BE2C (cell line): Measurements from ENCODE around the gene VPS35L.

ENCODE experiments used
- DNase-seq: peaks from one replicate; pipeline ENCODE4 v3.0.0-alpha.2; 2020
- H3K27me3 ChIP-seq: fragments of 250-450 bp; sonication (Bioruptor Pico); 2 replicates; pipeline ENCODE4 v1.5.1; 2020; ENCODE audit warnings: mild to moderate bottlenecking
- H3K36me3 ChIP-seq: fragments of 250-450 bp; sonication (Bioruptor Pico); 2 replicates; pipeline ENCODE4 v1.5.1; 2020; ENCODE audit warnings: mild to moderate bottlenecking
- H3K4me1 ChIP-seq: fragments of 250-450 bp; sonication (Bioruptor Pico); 2 replicates; pipeline ENCODE4 v1.5.1; 2020
- H3K4me3 ChIP-seq: 2 replicates; pipeline ENCODE4 v1.5.1; 2011; ENCODE audit warnings: low read depth, low read length
- H3K9me3 ChIP-seq: fragments of 250-450 bp; sonication (Bioruptor Pico); 2 replicates; pipeline ENCODE4 v1.5.1; 2020
- TF ChIP-seq, protein P1 (sequence below): IDR thresholded peaks from 2 replicates; pipeline ENCODE4 v1.5.1; 2012; ENCODE audit warnings: mild to moderate bottlenecking, low read depth, low read length

Gene VPS35L

DNA sequence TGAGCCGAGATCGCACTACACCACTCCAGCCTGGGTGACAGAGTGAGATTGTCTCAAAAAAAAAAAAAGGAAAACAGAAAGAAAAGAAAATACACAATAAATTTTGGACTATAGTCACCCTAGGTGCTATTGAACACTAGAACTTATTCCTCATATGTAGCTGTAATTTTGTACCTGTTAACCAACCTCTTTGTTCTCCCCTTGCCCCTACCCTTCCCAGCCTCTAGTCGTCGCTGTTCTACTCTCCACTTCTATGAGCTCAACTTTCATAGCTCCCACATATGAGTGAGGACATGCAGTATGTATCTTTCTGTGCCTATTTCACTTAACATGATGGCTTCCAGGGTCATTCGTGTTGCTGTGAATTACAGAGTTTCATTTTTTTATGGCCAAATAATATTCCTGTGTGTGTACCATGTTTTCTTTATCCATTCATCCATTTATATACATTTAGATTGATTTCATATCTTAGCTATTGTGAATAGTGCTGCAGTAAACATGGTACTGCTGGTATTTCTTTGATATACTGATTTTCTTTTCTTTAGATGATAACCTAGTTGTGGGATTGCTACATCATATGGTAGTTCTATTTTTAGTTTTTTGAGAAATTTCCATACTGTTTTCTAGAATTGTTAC lies 28.3 kb downstream of the VPS35L start:
- H3K4me1 ChIP-seq: no peaks in the 10 kb centered on the region

DNA sequence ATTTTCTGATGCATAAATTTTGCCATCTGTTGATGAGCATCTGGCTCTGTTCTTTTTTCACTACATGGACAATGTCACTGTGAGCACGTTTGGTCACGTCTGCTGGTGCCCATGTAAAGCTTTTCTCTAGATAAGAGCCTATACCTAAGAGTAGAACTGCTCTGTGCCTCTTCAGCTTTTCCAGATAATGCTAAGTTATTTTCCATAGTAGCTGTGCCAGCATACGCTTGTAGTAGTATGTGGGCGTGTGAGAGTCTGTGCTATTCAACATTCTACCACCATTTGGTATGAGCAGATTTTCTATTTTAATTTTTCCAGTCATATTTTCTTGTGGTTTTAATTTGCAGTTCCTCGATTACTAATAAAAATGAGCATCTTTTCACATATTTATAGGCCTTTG lies 33.2 kb downstream of the VPS35L start:
- no peak overlapping the region for H3K4me3 ChIP-seq
- H3K36me3 ChIP-seq: peaks cover 4% of the 10 kb centered on the region
- no peaks in the 10 kb centered on the region for H3K27me3 ChIP-seq
- TF ChIP-seq, protein P1, sequence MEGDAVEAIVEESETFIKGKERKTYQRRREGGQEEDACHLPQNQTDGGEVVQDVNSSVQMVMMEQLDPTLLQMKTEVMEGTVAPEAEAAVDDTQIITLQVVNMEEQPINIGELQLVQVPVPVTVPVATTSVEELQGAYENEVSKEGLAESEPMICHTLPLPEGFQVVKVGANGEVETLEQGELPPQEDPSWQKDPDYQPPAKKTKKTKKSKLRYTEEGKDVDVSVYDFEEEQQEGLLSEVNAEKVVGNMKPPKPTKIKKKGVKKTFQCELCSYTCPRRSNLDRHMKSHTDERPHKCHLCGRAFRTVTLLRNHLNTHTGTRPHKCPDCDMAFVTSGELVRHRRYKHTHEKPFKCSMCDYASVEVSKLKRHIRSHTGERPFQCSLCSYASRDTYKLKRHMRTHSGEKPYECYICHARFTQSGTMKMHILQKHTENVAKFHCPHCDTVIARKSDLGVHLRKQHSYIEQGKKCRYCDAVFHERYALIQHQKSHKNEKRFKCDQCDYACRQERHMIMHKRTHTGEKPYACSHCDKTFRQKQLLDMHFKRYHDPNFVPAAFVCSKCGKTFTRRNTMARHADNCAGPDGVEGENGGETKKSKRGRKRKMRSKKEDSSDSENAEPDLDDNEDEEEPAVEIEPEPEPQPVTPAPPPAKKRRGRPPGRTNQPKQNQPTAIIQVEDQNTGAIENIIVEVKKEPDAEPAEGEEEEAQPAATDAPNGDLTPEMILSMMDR: no peak
- no peaks in the 10 kb centered on the region for H3K9me3 ChIP-seq
- no peak for DNase-seq
- H3K4me1 ChIP-seq: no peaks in the 10 kb centered on the region

More for the DNA sequence above, 28.3 kb downstream of the VPS35L start:
- no peak overlapping the region for H3K4me3 ChIP-seq
- peaks cover 22% of the 10 kb centered on the region for H3K36me3 ChIP-seq
- no peaks in the 10 kb centered on the region for H3K27me3 ChIP-seq
- no peaks in the 10 kb centered on the region for H3K9me3 ChIP-seq
- peak; percentile 39 for DNase-seq
- TF ChIP-seq, protein P1: peak; percentile 99

DNA sequence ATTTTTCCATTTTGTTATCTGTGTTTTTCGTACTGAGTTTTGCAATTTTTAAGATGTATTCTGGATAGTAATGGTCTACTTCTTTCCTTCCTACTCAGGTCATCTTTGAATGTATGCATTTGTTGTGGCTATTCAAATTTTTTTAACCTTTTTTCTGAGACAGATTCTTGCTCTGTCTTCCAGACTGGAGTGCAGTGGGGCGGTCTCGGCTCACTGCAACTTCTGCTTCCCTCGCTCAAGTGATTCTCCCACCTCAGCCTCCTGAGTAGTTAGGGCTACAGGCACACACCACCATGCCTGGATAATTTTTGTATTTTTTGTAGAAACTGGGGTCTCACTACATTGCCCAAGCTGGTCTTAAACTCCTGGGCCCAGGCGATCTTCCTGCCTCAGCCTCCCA lies 33.6 kb downstream of the VPS35L start:
- H3K9me3 ChIP-seq: no peaks in the 10 kb centered on the region
- H3K36me3 ChIP-seq: no peaks in the 10 kb centered on the region; the same call in 1 of the 2 replicates

DNA sequence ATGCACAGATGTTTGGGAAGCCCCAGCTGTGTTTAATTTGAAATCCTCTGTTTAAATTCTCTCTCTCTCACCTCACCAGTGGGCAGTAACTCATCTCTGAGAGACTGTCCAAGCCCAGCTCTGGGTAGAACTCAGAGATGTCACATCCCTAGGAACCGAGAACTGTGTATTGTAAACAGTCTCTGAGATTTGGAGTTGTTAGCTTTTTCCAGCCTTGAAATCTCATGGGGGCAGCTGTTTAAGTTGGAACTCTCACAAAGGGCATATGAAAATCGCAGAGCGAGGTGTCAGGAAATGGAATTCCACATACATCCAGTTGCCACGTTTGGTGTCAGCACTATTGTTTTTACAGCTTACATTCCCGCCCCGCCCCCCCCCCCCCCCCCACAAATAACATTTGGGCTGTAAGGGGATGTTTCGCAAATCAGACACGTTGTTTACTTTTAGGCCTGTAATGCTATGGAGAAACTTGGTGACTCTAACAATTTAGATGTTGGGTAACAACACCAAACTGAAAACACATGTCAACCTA lies 34.3 kb downstream of the VPS35L start:
- Histone ChIP-seq H3K27me3 (no peaks in the 10 kb centered on the region), H3K36me3 (no peaks in the 10 kb centered on the region; the same call in 1 of the 2 replicates), H3K4me1 (no peaks in the 10 kb centered on the region), H3K4me3 (no peak overlapping the region), H3K9me3 (no peaks in the 10 kb centered on the region)
- TF ChIP-seq, protein P1: no peak
- no peak for DNase-seq

More for the DNA sequence above, 33.6 kb downstream of the VPS35L start:
- Histone ChIP-seq H3K27me3 (no peaks in the 10 kb centered on the region), H3K4me3 (no peak overlapping the region), H3K4me1 (no peaks in the 10 kb centered on the region)
- DNase-seq: no peak
- TF ChIP-seq, protein P1: no peak

DNA sequence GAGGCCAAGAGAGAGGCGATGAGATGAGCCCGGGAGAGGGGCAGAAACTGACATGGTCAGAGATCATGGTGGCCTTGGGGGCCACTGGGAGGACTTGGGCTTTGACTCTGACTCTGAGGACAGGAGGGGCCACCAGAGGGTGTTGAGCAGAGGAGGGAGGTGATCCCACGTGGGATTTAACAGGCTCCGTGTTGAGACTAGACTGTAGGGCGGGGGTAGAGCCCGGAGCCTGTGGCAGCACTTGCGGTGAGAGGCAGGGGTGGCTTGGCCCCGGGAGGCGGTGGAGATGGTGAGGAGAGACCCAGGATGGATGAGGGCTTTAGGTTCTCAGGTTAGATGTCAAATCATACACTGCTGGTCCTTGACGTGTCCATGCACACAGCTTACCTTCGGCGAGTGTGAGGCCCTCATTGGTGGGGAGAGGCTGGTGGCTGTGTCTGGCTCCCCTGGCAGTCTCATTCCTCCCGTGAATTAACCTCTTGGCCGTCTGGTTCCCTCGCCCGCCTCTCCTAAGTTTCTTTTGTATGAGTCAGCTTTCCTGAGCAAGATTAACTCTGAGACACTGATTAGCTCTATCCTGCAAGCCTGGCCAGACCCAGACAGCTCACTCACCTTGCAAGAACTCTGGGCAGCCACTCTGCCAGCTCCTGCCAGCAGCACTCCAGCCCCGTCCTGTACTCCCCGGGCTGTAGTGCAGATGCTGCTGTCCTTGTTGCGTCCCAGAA lies 39.7 kb downstream of the VPS35L start:
- Histone ChIP-seq H3K4me1 (no peaks in the 10 kb centered on the region), H3K4me3 (no peak overlapping the region), H3K9me3 (no peaks in the 10 kb centered on the region), H3K27me3 (no peaks in the 10 kb centered on the region), H3K36me3 (no peaks in the 10 kb centered on the region; the same call in 1 of the 2 replicates)
- no peak for DNase-seq
- TF ChIP-seq, protein P1: no peak
